Naive B cell (primary cell): ENCODE data around the gene PMS1. TPM values are rescaled to one million over a fixed set of nuclear protein-coding genes. Genes with fewer than 3 reads are reported as not detected.
A peak's percentile ranks its signal among the peaks of the same experiment; 100 is the strongest.
"Not testable (repeated sequence)": the region's sequence is repeated elsewhere in the genome, so short reads cannot be mapped to it uniquely, and the experiment has no call there.

Experiments
- ATAC-seq, 2 donors: fragments of 150-1000 bp; cut with Tn5 transposase; 2 replicates each; pipeline ENCODE4 v1.10.0; 2021; ENCODE audit warnings: low read depth in 2 of 2, mild to moderate bottlenecking in 2 of 2, moderate library complexity in 2 of 2
- DNase-seq: peaks from one replicate; pipeline ENCODE4 v3.0.0; 2022
- H3K27ac Mint-ChIP-seq, 6 donors: one replicate each; pipeline ENCODE4 v1.8.0; 2020 to 2022; ENCODE audit warnings: mild to moderate bottlenecking in 6 of 6, mixed read lengths in 6 of 6, moderate library complexity in 5 of 6, inconsistent platforms in 2 of 6
- H3K27me3 Mint-ChIP-seq, 3 donors: one replicate each; pipeline ENCODE4 v1.8.0; 2021 to 2022; ENCODE audit warnings: mixed read lengths in 3 of 3, mild to moderate bottlenecking in 1 of 3
- H3K36me3 Mint-ChIP-seq, 2 donors: one replicate each; pipeline ENCODE4 v1.8.0; 2020 to 2022; ENCODE audit warnings: mixed read lengths in 2 of 2, inconsistent platforms in 1 of 2, mild to moderate bottlenecking in 1 of 2
- H3K4me1 Mint-ChIP-seq, 3 donors: one replicate each; pipeline ENCODE4 v1.8.0; 2020 to 2022; ENCODE audit warnings: mixed read lengths in 3 of 3, inconsistent platforms in 1 of 3, mild to moderate bottlenecking in 1 of 3, moderate library complexity in 1 of 3
- H3K4me3 Mint-ChIP-seq, 8 donors: one replicate each; pipeline ENCODE4 v1.8.0; 2020 to 2022; ENCODE audit warnings: mild to moderate bottlenecking in 8 of 8, mixed read lengths in 8 of 8, moderate library complexity in 8 of 8, inconsistent platforms in 2 of 8
- H3K9me3 Mint-ChIP-seq, 7 donors: one replicate each; pipeline ENCODE4 v1.8.0; 2020 to 2022; ENCODE audit warnings: mixed read lengths in 7 of 7, mild to moderate bottlenecking in 5 of 7, inconsistent platforms in 2 of 7, moderate library complexity in 1 of 7
- polyA plus RNA-seq, 6 donors: library from polyadenylated mRNA; unstranded; fragments of 300-500 nt; fragmentation: Illumina TruSeq; gene quantifications; one replicate each; pipeline ENCODE4 v1.2.3, GENCODE V29; 2021; ENCODE audit warnings: low read depth in 6 of 6

Gene PMS1
- polyA plus RNA-seq, 6 donors from 2014 or later = 12.4 to 29.2 (median 22.9) TPM

DNA sequence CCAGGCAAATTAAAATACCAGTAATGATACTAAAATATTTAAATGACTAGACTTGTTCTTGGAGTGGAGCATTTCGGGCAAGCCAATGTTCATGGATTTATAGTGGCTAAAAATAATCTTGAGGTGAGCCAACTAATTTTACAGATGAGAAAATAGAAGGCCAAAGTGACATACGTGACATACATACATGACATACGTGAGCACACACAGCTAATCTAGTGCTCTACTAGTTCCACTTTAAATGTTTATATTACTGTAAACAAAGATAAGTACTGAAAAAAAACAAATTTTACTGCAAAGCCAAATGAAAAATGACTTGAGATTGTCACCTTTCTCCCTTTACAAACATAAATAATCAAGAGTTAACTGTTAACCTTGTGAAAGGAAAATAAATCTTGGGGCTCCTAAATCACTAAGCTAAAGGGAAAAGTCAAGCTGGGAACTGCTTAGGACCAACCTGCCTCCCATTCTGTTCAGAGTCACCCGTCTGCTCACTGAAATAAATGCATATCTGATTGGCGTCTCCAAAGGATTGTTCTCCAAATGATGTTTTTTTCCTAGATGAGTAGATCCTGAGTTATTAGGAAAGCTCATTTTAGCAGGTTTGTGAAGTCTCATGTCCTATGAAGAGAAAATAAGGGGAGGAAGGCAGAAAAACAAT, 96.7 kb downstream of the PMS1 start:
- peaks cover 0 to 5% (median 0%) of the 10 kb centered on the region in 7 donors for H3K9me3 Mint-ChIP-seq
- DNase-seq (no peak), ATAC-seq (no peak)
- H3K36me3 Mint-ChIP-seq = peaks cover 8 to 18% of the 10 kb centered on the region in 2 donors
- H3K4me3 Mint-ChIP-seq = no peak overlapping the region
- H3K27me3 Mint-ChIP-seq = no peaks in the 10 kb centered on the region
- H3K27ac Mint-ChIP-seq = peak overlapping the region in 2 of 6 donors; percentile 5 to 45
- peaks cover 5 to 14% (median 11%) of the 10 kb centered on the region in 3 donors for H3K4me1 Mint-ChIP-seq

DNA sequence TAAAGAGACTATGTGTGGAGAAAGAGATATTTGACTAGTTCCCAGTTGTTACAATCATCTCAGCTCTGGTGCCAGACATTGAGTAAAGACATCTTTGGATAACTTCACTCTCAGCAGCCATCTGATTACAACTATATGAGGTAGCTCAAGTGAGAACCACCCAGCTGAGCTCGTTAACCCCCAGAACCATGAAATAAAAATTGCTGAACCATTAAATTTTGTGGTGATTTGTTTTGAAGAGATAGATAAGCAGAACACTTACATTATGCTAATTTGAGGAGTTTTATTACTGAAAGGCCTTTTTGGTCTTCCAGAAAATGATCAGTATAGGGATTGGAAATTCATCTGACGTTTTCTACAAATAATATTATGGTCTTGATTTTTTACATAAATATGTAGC, 101.1 kb downstream of the PMS1 start:
- H3K9me3 Mint-ChIP-seq = peaks cover 0 to 15% (median 12%) of the 10 kb centered on the region in 7 donors
- no peak for ATAC-seq

DNA sequence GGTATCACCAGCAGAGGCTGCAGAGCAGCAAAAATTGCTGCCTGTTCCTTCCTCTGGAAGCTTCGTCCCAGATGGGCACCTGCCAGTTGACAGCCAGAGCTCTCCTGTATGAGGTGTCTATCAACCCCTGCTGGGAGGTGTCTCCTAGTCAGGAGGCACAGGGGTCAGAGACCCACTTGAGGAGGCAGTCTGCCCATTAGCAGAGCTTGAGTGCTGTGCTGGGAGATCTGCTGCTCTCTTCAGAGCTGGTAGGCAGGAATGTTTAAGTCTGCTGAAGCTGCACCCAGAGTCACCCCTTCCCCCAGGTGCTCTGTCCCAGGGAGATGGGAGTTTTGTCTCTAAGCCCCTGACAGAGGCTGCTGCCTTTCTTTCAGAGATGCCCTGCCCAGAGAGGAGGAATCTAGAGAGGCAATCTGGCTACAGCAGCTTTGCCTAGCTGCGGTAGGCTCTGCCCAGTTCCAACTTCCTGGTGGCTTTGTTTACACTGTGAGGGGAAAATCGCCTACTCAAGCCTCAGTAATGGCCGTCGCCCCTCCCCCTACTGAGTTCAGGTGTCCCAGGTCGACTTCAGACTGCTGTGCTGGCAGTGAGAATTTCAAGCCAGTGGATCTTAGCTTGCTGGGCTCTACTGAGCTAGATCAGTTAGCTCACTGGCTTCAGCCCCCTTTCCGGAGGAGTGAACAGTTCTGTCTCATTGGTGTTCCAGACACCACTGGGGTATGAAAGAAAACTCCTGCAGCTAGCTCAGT, 108.5 kb downstream of the PMS1 start:
- not testable (repeated sequence) for H3K4me1 Mint-ChIP-seq, H3K27ac Mint-ChIP-seq, H3K36me3 Mint-ChIP-seq, DNase-seq, ATAC-seq, H3K4me3 Mint-ChIP-seq, H3K27me3 Mint-ChIP-seq
- peaks cover 0 to 15% (median 9%) of the 10 kb centered on the region in 7 donors for H3K9me3 Mint-ChIP-seq

More for the DNA sequence above, 101.1 kb downstream of the PMS1 start:
- no peak overlapping the region for H3K27ac Mint-ChIP-seq
- H3K27me3 Mint-ChIP-seq = no peaks in the 10 kb centered on the region
- H3K36me3 Mint-ChIP-seq = no peaks in the 10 kb centered on the region
- no peak for DNase-seq
- no peak overlapping the region for H3K4me3 Mint-ChIP-seq
- H3K4me1 Mint-ChIP-seq = peaks cover 0 to 2% (median 0%) of the 10 kb centered on the region in 3 donors

DNA sequence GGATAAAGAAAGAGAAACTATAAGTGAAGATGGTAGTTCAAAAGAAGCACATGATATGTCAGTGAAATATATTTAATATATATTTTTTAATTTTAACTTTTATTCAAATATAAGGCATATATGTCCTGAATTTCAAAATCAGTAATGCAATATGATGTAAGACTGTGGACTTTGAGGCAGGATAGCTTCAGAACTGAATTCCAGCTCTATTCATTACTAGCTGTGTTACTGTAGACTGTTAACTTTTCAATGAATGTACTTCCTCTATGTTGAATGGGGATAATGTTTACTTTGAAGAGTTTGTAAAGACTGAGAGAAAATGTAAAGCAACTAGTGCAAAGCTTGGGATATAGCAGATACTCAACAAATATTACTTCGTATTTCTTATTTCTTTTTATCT, 112.6 kb downstream of the PMS1 start:
- DNase-seq (no peak), ATAC-seq (no peak)
- H3K27me3 Mint-ChIP-seq = no peaks in the 10 kb centered on the region
- H3K27ac Mint-ChIP-seq = no peak overlapping the region
- no peak overlapping the region for H3K4me3 Mint-ChIP-seq
- peaks cover 0 to under 1% (median 0%) of the 10 kb centered on the region in 7 donors for H3K9me3 Mint-ChIP-seq
- H3K4me1 Mint-ChIP-seq = no peaks in the 10 kb centered on the region
- no peaks in the 10 kb centered on the region for H3K36me3 Mint-ChIP-seq

DNA sequence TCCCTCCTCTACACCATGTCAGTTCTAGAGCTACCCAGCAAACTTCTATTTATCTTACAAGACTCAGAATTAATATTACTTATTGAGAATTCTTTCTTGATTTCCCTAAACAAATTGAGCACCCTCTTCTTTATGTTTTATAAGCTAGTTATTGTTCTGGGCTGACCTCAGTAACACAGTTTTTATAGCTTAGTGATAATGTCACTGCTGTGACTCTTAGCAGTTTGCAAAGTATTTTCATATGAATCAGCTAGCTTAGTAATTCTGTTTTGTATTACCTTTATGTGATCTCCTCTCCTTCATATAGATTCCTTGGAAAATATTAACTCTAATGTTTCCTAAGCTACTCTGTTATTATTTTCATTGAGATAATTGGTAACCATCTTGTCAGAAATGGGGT, 114.9 kb downstream of the PMS1 start:
- no peaks in the 10 kb centered on the region for H3K27me3 Mint-ChIP-seq
- H3K4me3 Mint-ChIP-seq = no peak overlapping the region
- ATAC-seq = no peak
- no peaks in the 10 kb centered on the region for H3K9me3 Mint-ChIP-seq
- H3K27ac Mint-ChIP-seq = no peak overlapping the region
- H3K4me1 Mint-ChIP-seq = no peaks in the 10 kb centered on the region
- no peak for DNase-seq
- no peaks in the 10 kb centered on the region for H3K36me3 Mint-ChIP-seq

DNA sequence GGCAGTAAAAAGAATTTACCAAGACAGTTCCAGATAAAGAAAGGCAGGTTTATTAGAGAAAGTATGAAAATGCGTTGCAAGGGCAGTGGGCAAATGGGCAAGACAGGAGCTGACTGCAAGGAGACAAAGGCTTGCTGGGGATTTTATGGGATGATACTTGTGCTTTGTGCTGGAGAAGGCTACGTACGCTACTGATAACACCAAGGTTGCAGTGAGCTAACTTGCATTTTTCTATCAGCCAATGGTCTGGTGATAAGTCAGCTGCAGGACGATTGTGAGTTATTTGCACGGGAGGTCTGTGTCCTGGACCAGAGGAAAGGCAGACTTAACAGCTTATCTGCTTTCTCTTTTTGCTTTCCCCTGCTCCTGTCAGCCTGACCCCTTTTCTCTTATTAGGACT, 116.5 kb downstream of the PMS1 start:
- no peak for ATAC-seq
- H3K36me3 Mint-ChIP-seq = no peaks in the 10 kb centered on the region
- H3K27me3 Mint-ChIP-seq = no peaks in the 10 kb centered on the region
- no peak overlapping the region for H3K27ac Mint-ChIP-seq
- no peak overlapping the region for H3K4me3 Mint-ChIP-seq
- DNase-seq = no peak
- no peaks in the 10 kb centered on the region for H3K4me1 Mint-ChIP-seq
- H3K9me3 Mint-ChIP-seq = no peaks in the 10 kb centered on the region

DNA sequence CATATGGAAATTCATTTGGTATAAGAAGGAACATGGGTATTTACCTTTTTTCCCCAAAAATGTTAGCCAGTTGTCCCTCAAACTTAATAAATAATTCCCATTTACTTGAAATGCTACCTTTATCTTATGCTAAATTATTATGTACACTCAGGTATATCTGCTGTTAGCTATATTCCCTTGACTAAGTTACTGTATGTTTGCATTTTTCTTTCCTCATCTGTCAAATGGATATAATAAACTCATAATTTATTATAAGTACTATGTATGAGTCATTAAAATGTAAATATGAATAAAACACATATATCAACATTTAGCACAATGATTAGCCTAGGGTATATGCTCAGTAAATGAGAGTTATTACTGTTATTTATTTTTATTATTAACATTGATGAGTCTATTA, 117.4 kb downstream of the PMS1 start:
- no peaks in the 10 kb centered on the region for H3K9me3 Mint-ChIP-seq
- DNase-seq (no peak), ATAC-seq (no peak)
- H3K36me3 Mint-ChIP-seq = no peaks in the 10 kb centered on the region
- no peak overlapping the region for H3K27ac Mint-ChIP-seq
- no peaks in the 10 kb centered on the region for H3K27me3 Mint-ChIP-seq
- H3K4me1 Mint-ChIP-seq = no peaks in the 10 kb centered on the region
- H3K4me3 Mint-ChIP-seq = no peak overlapping the region

DNA sequence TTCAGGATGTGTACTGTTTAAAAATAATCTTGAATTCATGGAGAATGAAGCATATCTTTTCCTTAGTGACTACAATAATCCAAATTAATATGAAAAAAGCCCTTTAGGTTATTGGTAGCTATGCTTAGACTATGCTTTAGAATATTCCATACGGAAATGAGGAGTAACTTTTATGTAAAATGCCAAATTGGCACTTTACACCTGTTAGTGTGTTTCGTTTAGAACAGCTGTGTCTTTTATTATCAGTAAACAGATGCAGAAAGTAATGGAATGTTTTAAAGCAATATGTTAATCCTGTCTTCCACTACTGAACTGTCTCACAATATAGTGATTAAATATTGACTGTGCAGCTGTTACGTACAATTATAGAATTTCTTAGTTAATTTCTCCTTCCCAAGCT, 129.6 kb downstream of the PMS1 start:
- H3K4me3 Mint-ChIP-seq = no peak overlapping the region
- no peaks in the 10 kb centered on the region for H3K27me3 Mint-ChIP-seq

DNA sequence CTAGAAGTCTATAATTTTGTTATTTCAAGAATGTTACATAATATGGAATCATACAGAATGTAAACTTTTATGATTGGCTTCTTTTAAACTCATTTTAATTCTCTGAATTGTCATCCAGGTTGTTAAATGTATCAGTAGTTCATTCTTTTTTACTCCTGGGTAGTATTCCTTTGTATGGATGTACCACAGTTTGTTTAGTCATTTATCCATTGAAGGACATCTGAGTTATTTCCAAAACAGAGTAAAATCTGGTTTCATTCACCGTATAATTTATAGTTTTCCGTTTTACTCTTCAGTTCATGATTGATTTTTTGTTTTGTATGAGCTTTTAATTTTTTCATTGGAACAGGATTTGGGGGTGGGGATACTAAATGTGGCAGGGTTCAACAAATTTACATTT, 132.4 kb downstream of the PMS1 start:
- Mint-ChIP-seq H3K36me3 (no peaks in the 10 kb centered on the region), H3K4me3 (no peak overlapping the region), H3K9me3 (peaks cover 0 to 11% (median 2%) of the 10 kb centered on the region in 7 donors), H3K27me3 (no peaks in the 10 kb centered on the region), H3K27ac (peak overlapping the region in 1 of 6 donors; percentile 51), H3K4me1 (no peaks in the 10 kb centered on the region)
- no peak for DNase-seq
- no peak for ATAC-seq

More for the DNA sequence above, 129.6 kb downstream of the PMS1 start:
- DNase-seq (no peak), ATAC-seq (no peak)
- no peaks in the 10 kb centered on the region for H3K36me3 Mint-ChIP-seq
- no peaks in the 10 kb centered on the region for H3K4me1 Mint-ChIP-seq
- no peak overlapping the region for H3K27ac Mint-ChIP-seq
- H3K9me3 Mint-ChIP-seq = peaks cover 0 to 11% (median 2%) of the 10 kb centered on the region in 7 donors

Other genes with a start within 250 kb of the PMS1 start
- gene SLC40A1, start 203.7 kb upstream of the PMS1 start, polyA plus RNA-seq = 1 to 10 TPM; 1.9 to 7.2 (median 3.3) TPM
- 10 to 100 TPM; 36.5 to 52.5 (median 44.8) TPM for gene ASNSD1, start 123.0 kb upstream of the PMS1 start, polyA plus RNA-seq
- 10 to 100 TPM; 12.6 to 30.9 (median 17.3) TPM for gene ANKAR, start 109.8 kb upstream of the PMS1 start, polyA plus RNA-seq
- 10 to 100 TPM; 15.0 to 19.8 (median 17.2) TPM for gene OSGEPL1, start 21.7 kb upstream of the PMS1 start, polyA plus RNA-seq
- 100 to 1,000 TPM in 3 of 6 donors, 10 to 100 TPM in 3; 78.8 to 113 (median 102) TPM for gene ORMDL1, start 111 bp upstream of the PMS1 start, polyA plus RNA-seq